HG02938 (cell line): Measurements from ENCODE around the gene RETREG1.

Source experiments
- ATAC-seq: cut with Tn5 transposase; IDR thresholded peaks from one replicate; pipeline ENCODE4 v1.9.1; 2021; ENCODE audit warnings: mild to moderate bottlenecking, moderate library complexity; ENCODE audit not compliant: unreplicated experiment

RETREG1 gene

GRCh38 chr5:16534280-16534679 lies 82.5 kb downstream of the RETREG1 start:
- no peak for ATAC-seq

DNA sequence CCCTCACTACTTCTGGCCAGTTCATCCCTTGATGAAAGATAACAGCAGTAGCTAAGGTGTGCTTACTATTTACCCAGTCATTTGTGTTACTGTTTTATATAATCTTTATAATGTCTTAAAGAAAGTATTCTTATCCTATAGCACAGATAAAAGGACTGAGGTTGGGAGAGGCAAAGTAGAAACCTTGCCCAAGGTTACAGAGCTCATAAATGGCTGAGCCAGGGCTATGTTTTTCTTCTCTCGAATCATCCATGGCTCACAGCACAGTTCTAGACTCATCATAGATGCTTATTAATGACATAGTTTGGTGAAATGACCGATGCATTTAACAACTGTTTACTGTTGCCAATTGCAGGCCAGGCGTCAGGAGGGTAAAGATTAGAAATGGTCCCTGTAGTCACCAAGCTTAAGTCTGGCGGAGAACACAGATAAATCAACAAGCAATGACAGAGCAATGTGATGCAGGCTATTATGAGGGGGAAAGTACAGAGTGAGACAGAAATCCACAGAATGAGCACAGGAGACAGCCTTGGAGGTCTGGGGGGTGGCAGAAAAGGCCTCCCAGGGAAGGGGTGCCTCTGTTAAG lies 85.6 kb downstream of the RETREG1 start:
- no peak for ATAC-seq

DNA sequence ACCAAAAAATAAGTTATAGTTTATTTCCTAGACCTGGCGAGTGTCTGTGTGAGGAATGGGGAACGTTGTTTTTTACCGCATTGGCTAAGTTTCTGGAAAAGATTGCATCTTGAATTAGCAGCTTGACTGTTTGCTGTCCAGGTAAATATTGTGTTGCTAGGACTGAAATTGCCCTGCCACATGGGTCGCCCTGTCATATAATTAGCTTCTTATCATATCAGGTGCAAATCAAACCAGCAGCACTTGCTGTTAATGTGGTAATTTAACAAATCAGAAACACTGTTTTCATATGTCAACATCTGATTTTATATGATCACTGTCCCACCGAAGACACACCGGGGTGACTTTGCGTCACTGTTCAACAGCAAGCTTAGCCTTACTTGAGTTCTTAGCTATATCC lies 87.5 kb downstream of the RETREG1 start:
- no peak for ATAC-seq

DNA sequence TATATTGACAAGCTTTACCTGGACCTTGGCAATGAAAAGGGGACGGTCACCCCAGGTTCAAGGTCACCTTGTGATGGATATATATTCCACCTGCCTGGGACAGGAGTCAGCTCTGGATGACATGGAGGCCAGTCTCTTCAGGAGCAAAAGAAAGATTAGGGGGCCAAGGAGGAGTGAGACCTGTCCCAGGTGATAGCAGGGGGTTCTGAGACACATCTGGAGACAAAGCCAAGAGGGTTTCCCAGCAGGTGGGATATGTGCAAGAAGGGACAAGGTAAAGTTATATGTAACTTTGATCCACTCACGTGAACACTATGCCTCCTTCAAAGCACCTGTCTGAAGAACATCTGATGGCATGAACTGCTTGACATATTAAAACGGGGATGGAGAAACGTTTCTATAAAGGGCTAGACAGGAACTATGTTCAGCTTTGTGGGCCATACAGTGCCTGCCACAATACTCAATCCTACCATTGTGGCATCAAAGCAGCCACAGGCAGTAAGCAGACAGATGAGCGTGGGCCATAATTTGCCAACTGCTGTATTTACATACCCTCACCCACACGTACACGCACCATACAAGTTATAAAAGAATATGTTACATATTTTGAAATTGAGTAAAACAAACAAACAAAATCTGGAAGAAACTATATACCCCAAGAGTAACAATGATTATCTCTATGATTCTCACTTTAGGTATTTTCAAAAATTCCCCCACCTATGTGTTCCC lies 88.3 kb downstream of the RETREG1 start:
- no peak for ATAC-seq

- ATAC-seq: no peak
Observed at GRCh38 chr5:16525651-16526050, 91.1 kb downstream of the RETREG1 start.

GRCh38 chr5:16524286-16524685 lies 92.5 kb downstream of the RETREG1 start:
- no peak for ATAC-seq

DNA sequence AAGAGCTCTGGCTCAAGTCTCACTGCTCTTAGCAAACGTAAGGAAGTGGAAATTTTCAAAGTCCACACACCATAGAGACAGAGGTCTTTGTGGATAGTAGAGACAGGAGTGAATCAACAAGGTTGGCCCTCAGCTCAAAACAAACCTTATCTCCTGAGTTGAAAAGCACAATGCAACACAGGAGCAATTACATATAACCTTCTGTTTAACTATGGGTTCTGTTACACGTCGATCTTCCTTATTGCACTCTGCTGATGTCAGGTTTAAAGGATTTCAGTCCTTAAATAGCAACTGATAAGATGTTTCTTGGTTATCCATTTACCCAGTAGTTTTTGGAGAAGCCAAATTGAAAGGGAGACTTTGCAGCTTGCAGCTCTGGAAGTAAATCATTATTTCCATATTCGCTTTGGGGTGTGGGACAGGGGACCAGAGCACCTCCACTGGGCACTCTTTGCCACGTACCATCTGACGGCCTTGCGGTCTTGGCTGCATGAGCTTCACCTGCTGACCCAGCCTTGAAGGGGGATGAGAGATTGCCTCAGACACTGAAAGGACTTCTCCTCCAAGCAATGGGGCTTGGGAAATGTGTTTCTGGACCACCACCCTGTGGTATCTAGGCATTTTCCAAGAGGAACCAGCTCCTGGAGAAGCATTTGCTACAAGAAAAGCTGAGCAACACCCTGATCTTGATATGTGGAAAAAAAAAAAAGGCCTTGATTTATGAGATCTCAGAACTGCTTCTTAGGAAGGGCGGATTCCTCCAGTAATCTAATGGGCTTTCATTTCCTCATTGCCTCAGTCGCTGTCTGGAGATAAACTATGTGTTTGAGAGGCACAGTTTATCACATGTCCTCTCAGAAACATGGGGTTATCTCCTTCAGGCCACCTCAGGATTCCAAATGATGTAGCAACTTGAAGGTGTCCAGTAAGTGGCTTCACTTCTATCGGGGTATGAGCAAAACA lies 95.0 kb downstream of the RETREG1 start:
- ATAC-seq: no peak

GRCh38 chr5:16520841-16521240 lies 96.0 kb downstream of the RETREG1 start:
- ATAC-seq: no peak

GRCh38 chr5:16519435-16519834 lies 97.4 kb downstream of the RETREG1 start:
- no peak for ATAC-seq

- ATAC-seq: no peak
Observed at GRCh38 chr5:16518606-16519005, 98.2 kb downstream of the RETREG1 start.

DNA sequence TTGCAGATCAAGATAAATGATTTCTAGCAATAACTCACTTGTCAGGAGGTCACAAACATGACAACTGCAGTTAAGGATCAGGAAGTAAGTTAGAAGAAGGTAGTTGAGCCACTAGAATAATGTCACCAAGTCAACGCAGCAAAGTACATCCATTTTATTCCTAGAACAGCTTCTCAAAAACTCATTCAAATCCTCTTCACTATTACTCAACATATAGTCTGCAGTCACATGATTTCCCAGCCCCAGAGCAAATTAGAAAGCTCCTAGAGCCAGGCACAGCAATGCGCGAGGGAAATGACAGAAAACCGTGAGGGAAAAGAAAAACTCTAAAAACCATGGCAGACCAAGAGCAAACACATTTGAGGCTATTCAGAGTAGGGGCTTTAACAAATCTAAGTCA lies 101.3 kb downstream of the RETREG1 start:
- ATAC-seq: no peak

- no peak for ATAC-seq
Observed at GRCh38 chr5:16510098-16510497, 106.7 kb downstream of the RETREG1 start.

GRCh38 chr5:16508730-16509531 lies 107.9 kb downstream of the RETREG1 start:
- ATAC-seq: no peak

DNA sequence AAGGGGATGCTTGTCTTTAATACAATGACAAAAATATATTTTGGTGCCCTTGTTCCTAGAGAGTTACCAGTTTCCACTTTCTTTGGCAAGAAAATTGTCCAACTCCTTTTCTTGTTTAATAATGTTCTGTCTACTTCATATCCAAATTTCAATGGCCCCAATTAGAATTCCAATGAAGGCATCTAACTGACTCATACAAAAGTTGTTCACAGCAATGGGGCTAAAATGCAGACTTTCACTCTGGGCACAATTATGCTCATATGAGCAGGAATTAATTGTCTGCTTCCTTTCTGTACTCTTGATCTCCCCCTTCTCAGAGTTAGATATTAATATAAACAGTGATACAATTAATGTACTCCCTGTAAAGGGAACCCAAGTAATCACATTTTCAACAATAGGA lies 109.1 kb downstream of the RETREG1 start:
- ATAC-seq: no peak

DNA sequence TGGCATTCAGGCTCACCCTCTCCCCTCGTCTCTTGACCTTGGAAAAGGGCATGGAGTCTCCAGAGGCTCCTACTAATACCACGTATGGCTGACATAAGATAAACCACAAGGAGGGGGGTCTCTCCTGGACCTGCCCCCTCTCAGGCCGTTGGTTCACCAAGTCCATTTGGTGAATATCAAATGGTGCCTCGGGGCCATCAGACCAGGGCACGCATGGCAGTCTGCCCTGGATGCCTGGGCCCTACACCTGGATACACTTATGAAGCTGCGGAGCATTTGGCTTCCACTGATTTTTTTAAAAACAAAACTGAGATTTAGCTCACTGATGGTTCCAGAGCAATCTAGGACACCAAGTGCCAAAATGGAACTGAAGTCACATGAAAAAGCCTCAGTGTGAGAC lies 110.9 kb downstream of the RETREG1 start:
- no peak for ATAC-seq

- no peak for ATAC-seq
Observed at GRCh38 chr5:16505140-16505891, 111.5 kb downstream of the RETREG1 start.

DNA sequence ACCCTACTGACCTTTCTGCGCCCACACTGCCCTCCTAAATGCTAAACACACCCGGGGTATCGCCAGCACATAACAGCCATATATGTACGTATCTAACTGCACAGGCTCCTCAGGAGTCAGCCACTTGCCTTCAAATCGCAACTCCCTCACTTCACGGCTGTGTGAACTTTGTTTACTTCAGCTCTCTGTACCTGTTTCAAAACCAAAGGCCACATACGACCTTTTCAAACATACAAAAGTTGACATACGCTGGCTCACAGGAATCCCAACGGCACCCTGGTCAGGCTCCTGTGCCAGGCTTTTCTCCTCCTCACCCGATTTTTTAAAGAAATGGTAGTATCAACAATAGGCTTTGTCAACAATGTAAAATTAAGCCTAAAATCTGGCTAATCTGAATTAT lies 112.2 kb downstream of the RETREG1 start:
- no peak for ATAC-seq

DNA sequence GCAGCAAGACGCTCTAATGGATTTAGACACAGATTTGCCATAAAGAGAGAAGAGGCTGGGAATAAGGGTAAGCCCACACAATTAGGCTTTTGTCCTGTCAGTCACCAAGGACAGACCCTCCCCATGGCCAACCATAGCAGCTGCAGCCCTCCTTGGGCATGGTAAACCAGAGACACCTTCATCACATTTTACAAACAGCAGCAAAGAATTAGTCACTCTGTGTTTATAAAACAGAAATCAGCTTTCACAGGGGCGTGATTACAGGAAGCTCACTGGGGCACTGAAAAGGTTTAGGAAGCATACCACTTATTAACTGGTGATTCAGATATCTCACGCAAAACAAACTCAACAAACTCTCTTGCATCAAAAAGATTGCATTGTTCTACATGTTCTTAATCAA lies 113.9 kb downstream of the RETREG1 start:
- ATAC-seq: no peak

DNA sequence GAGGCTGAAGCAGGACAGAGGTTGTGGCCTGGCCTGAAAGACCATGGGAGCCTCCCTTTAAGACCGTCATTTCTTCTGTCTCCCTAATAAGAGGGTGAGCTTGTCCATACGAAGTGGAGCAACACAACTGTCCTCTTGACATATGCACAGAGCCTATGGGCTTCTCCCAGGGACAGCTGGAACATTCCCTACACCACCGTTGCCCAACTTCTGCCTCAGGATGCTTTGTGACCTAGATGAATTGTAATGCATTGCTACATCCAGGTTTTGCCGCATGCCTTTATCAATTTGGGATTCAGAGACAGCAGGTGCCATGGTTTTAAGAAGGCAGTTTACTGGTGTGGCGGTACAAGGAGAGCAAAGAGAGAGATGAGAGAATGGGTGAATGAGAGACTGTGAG lies 116.8 kb downstream of the RETREG1 start:
- ATAC-seq: no peak

GRCh38 chr5:16497546-16497945 lies 119.3 kb downstream of the RETREG1 start:
- no peak for ATAC-seq
